GM21717 (cell line): ENCODE results near the gene ZNHIT3.
"Not testable (repeated sequence)": the region's sequence is repeated elsewhere in the genome, so short reads cannot be mapped to it uniquely, and the experiment has no call there.

Source experiments
- ATAC-seq: cut with Tn5 transposase; IDR thresholded peaks from one replicate; pipeline ENCODE4 v1.9.1; 2021; ENCODE audit warnings: mild to moderate bottlenecking, moderate library complexity; ENCODE audit not compliant: unreplicated experiment

ZNHIT3 gene

DNA sequence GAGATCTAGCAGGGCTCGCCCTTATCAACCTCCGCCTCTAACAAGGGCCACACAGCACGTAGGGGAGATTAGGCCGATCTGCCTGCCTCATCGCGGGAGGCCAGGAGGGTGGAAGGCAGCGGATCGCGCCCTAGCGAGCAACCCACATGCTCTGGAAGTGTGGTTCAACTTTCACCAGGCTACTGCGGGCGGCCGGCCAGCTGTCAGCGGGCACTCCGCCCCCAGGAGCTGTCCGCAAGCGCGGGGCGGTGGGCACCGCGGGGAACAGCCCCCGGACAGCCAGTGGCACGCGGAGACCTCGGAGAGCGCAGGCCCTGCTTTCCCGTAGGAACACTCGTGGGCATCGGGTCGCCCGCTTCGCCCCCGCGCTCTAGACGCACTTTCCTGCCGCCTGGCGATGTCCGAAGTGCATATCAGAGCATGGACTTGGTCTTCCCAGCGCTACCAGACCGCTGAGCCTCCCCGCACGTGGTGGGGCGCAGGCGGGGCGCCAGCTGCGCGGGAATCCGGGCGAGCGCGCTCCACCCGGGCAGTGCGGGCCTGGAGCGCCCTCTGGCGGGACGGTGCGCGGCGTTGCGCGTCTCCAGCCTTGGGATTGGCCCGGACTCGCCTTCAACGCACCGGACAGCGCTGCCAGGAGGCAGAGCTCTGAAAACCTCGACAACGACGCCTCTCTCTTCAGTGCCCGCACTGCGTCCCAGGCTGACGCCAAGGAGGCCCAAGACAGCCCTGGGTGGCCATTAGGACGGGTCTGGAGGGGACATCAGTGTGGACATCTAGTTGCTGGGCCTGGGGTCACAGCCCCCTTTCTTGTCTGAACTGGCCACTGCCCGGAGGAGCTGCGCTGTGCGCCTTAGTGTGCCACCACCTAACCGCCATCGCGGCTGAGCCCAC, 3.6 kb upstream of the ZNHIT3 start:
- ATAC-seq, result no peak

GRCh38 chr17:36484021-36484420, 2.5 kb upstream of the ZNHIT3 start:
- ATAC-seq, result not testable (repeated sequence)

DNA sequence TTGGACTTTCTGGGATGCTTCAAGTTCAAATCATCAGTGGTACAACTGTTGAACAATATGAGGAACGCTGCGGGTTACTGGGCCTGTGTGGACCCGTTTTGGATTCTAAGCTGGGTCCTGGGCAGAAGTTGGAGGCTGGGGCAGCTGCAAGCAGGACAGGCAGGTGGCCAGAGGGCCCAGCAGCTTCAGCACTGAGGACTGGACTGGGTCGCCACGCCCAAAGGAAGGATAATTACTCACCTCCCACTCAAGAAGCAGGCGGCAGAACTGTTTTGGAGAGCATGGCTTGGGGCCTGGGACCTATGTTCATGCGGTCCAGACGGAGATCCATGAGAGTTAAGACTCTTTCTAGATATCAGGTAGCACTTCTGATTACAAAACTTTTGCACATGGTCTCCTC, 1.5 kb upstream of the ZNHIT3 start:
- ATAC-seq, result no peak

DNA sequence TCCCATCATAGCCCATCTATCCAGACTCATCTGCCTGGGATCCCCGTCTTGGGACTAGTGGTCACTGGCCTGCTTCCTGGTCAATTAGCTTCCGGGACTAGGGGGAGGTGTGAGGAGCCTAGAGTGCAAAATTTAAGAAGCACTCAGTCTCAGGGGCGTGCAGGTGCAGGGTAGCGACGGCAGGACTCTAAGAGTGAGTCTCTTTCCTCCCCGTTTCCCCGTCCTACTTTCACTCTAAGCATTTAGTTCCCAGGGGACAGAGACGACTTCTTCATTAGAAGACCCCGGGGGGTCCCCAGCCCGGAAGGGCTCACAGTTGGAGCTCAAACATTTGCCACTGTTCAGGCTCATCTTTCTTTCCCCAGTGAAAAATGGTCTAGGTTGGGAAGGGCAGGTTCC, 677 bp upstream of the ZNHIT3 start:
- no peak for ATAC-seq

DNA sequence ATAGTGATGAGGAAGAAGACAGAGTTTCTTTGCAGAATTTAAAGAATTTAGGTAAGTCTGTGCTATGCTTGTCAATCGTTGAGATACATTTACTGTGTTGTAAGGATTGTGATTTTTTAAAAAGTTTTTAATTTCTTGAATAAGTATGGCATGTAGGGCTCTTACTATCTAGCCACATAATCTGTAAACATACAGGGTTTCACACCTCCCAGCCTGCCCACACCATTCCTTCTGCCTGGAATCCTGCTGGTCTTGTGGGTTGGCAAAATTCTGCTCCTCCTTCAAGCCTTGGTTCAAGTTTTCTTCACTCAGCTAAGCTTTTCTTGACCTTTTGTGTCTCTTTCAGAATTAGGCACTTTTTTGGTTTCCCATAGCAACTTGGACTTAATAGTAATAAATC, 7.5 kb downstream of the ZNHIT3 start:
- ATAC-seq, result no peak

- no peak for ATAC-seq
These were observed 8.2 kb downstream of the ZNHIT3 start for GRCh38 chr17:36494674-36495073.

DNA sequence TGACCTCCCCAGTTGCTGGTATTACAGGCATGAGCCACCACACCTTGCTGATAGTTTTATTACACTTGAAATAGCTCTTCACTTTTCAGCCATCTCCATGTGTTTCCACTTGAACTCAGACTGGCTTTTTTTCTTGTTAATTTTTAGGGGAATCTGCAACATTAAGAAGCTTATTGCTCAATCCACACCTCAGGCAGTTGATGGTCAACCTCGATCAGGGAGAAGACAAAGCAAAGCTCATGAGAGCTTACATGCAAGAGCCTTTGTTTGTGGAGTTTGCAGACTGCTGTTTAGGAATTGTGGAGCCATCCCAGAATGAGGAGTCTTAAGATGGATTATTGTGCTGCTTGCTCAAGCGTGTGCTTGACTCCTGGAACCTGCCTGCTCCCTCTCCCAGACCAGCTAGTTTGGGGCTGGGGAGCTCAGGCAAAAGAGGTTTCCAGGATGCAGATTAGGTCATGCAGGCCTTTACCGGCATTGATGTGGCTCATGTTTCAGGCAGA, 8.6 kb downstream of the ZNHIT3 start:
- no peak for ATAC-seq

DNA sequence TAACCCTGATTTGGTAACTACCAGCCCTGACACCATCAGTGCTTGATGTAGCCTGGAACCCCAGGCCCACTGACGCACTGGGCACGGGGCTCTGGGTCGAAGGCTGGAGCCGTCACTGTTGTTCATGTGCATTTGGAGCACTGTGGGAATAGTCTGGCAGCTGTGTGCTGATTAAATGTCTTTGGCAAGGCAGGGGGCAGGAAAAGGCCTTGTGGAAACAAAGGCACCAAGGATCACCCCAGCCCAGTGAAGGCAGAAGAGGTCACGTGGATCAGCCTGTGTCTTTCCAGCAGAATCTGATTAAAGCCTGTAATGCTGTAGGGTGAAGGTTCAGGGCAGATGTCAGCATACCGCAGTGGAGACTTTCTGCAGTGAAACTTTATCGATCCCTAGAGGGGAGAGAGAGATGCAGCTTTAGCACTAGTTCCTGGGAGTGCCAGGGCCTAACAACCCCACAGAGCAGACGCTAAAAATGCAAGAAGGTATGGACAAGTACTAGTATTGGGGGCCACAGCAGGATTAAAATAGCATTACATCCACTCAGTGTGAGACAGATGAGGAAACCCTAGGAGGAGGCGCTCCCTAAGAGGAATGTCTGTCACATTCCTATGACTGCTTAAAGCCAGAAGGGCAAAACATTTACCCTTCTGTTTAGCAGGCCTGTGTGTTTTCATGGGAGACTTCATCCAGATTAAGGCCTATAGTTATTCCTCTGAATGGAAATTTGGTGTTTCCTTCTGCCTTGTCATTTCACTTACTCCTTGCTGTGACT, 9.7 kb downstream of the ZNHIT3 start:
- ATAC-seq, result no peak

DNA sequence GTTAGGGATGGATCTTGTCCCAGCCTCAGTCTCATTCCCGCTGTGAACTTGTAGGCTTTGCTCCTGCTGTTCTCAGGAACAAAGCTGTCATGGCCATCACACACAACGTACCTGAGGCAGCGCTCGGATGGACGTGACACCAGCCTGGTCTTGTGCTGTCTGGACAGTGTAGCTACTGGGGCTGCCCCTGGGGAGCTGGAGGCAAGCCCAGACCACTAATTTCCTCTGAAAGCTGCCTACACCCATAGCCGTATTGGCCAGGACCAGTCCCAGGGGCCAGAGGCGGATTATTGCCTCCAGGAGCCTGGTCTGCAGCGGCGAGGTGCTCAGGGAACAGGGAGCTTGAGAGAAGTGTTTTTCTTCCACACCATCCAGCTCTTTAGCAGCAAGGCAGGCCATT, 11.7 kb downstream of the ZNHIT3 start:
- ATAC-seq, result no peak

GRCh38 chr17:36498560-36499300, 12.2 kb downstream of the ZNHIT3 start:
- no peak for ATAC-seq

- no peak for ATAC-seq
These were observed 14.3 kb downstream of the ZNHIT3 start for GRCh38 chr17:36500745-36501225.

- ATAC-seq, result no peak
These were observed 14.9 kb downstream of the ZNHIT3 start for GRCh38 chr17:36501351-36501750.

DNA sequence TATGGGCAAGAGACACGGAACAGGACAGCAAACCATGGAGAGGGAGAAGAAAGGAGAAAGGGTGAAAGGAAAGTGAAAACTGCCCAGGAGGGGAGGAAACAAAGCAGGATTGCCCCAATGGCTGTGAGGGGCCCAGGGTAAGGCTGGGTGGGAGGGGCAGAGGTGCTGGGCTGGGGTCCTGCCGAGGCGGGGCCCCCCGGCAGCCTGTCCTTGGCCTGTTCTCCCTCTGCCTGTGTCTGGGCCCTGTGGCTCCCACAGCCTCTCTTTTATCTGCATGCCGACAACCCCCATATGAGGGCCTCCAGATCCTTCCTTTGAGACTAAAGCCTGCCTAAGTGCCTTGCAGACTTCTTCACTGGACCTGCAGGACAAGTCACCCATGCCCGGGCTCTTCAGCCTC, 15.5 kb downstream of the ZNHIT3 start:
- ATAC-seq, result no peak

- ATAC-seq, result no peak
These were observed 17.1 kb downstream of the ZNHIT3 start for GRCh38 chr17:36503456-36504155.

DNA sequence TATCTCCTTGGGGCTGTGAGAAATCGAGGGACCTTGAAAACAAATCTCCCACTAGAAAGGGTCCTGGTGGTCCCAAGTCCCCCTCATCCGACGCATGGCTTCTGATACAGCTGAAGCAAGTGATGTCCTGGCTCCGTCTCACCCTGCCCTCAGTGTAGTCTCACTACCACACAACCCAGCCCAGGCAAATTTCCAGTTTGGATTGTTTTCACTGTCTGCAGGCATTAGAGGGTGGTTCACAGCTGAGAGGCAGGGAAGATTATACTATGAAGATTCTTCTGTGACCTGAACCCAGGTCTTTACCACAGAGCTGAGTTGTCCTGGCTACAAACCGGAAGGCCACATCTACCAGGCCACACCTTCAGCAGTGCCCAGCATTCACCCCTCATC, 17.7 kb downstream of the ZNHIT3 start:
- ATAC-seq, result no peak

DNA sequence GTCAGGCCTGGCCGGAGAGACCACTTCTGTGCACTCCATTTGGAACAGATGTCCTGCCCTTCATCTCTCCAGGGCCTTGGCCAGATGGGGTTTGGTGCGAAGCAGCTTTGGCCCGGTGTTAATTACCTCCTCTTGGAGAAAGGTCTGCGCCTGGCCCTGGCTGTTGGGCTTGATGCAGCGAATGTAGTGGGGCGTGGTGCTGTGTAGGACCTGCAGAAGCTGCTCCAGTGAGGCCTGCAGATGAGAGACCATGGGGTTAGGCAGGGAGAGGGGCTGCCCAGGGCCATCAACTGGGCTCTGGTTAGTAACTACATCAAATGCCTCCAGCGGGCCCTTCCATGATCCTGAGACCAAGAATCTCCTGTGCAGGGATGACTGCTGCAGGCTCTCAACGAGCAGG, 18.7 kb downstream of the ZNHIT3 start:
- ATAC-seq, result no peak

DNA sequence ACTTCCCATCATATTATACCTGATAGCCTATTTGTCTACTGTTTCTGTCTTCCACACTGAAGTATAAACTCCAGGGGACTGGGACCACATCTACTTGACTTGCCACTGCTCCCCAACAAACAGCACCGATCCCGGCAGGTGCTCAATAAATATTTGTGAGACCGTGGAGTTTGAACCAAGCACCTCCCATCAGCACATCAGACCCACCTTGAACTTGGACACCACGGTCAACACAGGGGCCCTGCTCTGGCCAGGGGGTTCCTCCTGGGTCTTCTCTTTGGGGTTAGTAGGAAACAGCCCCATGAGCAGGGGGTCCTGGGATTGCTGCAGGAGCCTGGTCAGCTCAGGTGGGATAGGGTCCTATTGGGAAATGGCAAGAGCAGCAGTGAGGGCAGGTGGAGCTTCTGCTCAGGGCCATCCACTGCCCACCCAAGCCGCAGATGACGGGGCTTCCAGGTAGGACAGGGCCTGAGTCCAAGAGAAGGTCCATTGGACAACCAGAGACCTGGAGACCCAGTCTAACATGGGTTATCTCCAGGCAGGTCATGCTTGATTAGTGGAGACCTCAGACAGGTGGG, 19.9 kb downstream of the ZNHIT3 start:
- no peak for ATAC-seq

DNA sequence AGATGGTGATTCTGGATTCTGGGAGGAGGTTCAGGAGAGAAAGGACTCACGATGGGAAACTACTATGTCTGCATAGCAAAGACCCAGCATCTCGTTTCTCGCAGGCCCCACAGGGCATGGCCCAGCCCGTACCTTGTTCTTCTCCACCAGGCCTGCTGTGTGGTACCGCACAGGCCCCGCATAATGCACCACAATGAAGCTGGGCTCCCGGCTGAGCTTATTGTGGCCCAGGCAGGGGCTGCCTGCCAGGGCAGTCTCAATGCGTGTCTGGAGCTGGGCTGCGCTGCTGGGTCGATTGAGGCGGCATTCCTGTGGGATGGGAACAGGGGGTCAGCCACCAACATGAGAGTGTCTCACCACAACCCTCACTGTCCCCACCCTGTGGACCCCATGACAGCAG, 20.4 kb downstream of the ZNHIT3 start:
- no peak for ATAC-seq

- ATAC-seq, result no peak
These were observed 20.8 kb downstream of the ZNHIT3 start for GRCh38 chr17:36507266-36507665.

DNA sequence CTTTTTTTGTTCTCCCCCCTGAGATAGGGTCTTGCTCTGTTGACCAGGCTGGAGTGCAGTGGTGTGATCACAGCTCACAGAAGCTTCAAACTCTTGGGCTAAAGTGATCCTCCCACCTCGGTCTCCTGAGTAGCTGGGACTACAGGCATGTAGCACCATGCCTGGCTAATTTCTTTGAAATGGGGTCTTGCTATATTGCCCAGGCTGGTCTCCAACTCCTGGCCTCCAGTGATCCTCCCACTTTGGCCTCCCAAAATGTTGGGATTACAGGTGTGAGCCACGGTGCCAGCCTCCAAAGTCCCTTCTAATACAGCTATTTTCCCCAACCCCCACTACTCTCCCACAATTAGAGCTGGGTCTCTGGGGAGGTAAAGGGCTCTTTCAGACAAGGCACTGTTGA, 22.0 kb downstream of the ZNHIT3 start:
- ATAC-seq, result not testable (repeated sequence)
